GM18868 (cell line): ENCODE measurements around the gene SYNGR3.
"Not testable (repeated sequence)": the region's sequence is repeated elsewhere in the genome, so short reads cannot be mapped to it uniquely, and the experiment has no call there.

ENCODE experiments used
- ATAC-seq: cut with Tn5 transposase; IDR thresholded peaks from one replicate; pipeline ENCODE4 v1.9.1; 2021; ENCODE audit warnings: mild to moderate bottlenecking, moderate library complexity; ENCODE audit not compliant: unreplicated experiment

Gene SYNGR3

GRCh38 chr16:1989209-1990100 is at the start of gene SYNGR3:
Gene SYNGR3, plus strand, starts transcription at chr16:1989970. Its CDS starts 133 bp downstream, at chr16:1990103.
- no peak for ATAC-seq

GRCh38 chr16:1940273-1941161 is 49.3 kb upstream of the SYNGR3 start:
- no peak for ATAC-seq

- ATAC-seq = no peak
These were observed 48.4 kb upstream of the SYNGR3 start for GRCh38 chr16:1941162-1942046.

- no peak for ATAC-seq
These were observed 47.5 kb upstream of the SYNGR3 start for GRCh38 chr16:1942047-1942809.

GRCh38 chr16:1942810-1943726 is 46.7 kb upstream of the SYNGR3 start, which contains the start of gene MSRB1:
Gene MSRB1, minus strand, starts transcription at chr16:1943199. Its CDS starts 43 bp downstream, at chr16:1943156.
- ATAC-seq = peak; percentile 94

- ATAC-seq = no peak
These were observed 45.1 kb upstream of the SYNGR3 start for GRCh38 chr16:1944612-1945199.

GRCh38 chr16:1945559-1946391 is 44.0 kb upstream of the SYNGR3 start:
- no peak for ATAC-seq

- ATAC-seq = no peak
These were observed 43.0 kb upstream of the SYNGR3 start for GRCh38 chr16:1946495-1947368.

- ATAC-seq = no peak
These were observed 42.5 kb upstream of the SYNGR3 start for GRCh38 chr16:1947369-1947670.

GRCh38 chr16:1949507-1949906 is 40.3 kb upstream of the SYNGR3 start:
- no peak for ATAC-seq

GRCh38 chr16:1950047-1950446 is 39.7 kb upstream of the SYNGR3 start:
- no peak for ATAC-seq

GRCh38 chr16:1950559-1950958 is 39.2 kb upstream of the SYNGR3 start:
- ATAC-seq = no peak

- no peak for ATAC-seq
These were observed 36.0 kb upstream of the SYNGR3 start for GRCh38 chr16:1953734-1954133.

GRCh38 chr16:1957434-1958142 is 32.2 kb upstream of the SYNGR3 start:
- ATAC-seq = not testable (repeated sequence)

- not testable (repeated sequence) for ATAC-seq
These were observed 31.7 kb upstream of the SYNGR3 start for GRCh38 chr16:1958143-1958491.

GRCh38 chr16:1958715-1959268 is 31.0 kb upstream of the SYNGR3 start:
- no peak for ATAC-seq
